Kidney (tissue), 14 donors: ENCODE measurements around the gene ANKRD33. TPM values are rescaled to one million over a fixed set of nuclear protein-coding genes. Genes with fewer than 3 reads are reported as not detected.
A peak's percentile ranks its signal among the peaks of the same experiment; 100 is the strongest.

Experiments
- DNase-seq, 5 donors: peaks; one replicate each; pipeline ENCODE4 v3.0.0-alpha.2; 2013 to 2020
- FAIRE-seq: peaks from 2 replicates; lab custom pipeline; 2012; peaks lifted over from hg19 to GRCh38; lab: Jason Lieb, UNC
- H3K27ac ChIP-seq, 2 donors: one replicate each; pipeline ENCODE4 v1.7.0; 2013; ENCODE audit warnings: low read depth in 2 of 2, low read length in 2 of 2, inconsistent platforms in 1 of 2
- H3K27me3 ChIP-seq: one replicate; pipeline ENCODE4 v1.7.1; 2013; ENCODE audit warnings: low read length, inconsistent platforms; ENCODE audit not compliant: control insufficient read depth, insufficient read depth
- H3K36me3 ChIP-seq, 3 donors: one replicate each; pipeline versions ENCODE4 v1.7.0 to v1.7.1; 2013; ENCODE audit warnings: low read length in 3 of 3, control low read depth in 1 of 3, inconsistent platforms in 1 of 3; ENCODE audit not compliant: insufficient read depth in 3 of 3, control insufficient read depth in 2 of 3
- H3K4me1 ChIP-seq, 3 donors: one replicate each; pipeline versions ENCODE4 v1.7.0 to v1.7.1; 2013; ENCODE audit warnings: low read length in 3 of 3, inconsistent platforms in 1 of 3, low read depth in 1 of 3; ENCODE audit not compliant: control insufficient read depth in 2 of 3, insufficient read depth in 2 of 3
- H3K4me3 ChIP-seq, 3 donors: one replicate each; pipeline versions ENCODE4 v1.7.0 to v1.8.1; 2013; ENCODE audit warnings: low read length in 3 of 3, control low read depth in 1 of 3, inconsistent platforms in 1 of 3
- H3K9ac ChIP-seq, 3 donors: one replicate each; pipeline versions ENCODE4 v1.7.0 to v1.7.1; 2013; ENCODE audit warnings: low read length in 3 of 3, control low read depth in 1 of 3, inconsistent platforms in 1 of 3
- H3K9me3 ChIP-seq, 3 donors: one replicate each; pipeline versions ENCODE4 v1.7.0 to v1.7.1; 2013; ENCODE audit warnings: low read length in 3 of 3, control low read depth in 1 of 3, inconsistent platforms in 1 of 3; ENCODE audit not compliant: control insufficient read depth in 2 of 3, insufficient read depth in 1 of 3
- CTCF ChIP-seq: IDR thresholded peaks from 3 replicates; pipeline ENCODE4 v1.5.1; 2012; ENCODE audit warnings: mild to moderate bottlenecking, moderate library complexity, borderline replicate concordance; ENCODE audit not compliant: insufficient read depth; ENCODE audit errors: extremely low read depth
- intact Hi-C: fragments of 100-400 bp; cut with DNase I; formaldehyde crosslinking; loops from one replicate; pipeline ENCODE4 v1.11.1; 2022
- polyA plus RNA-seq: library from polyadenylated mRNA; stranded (reverse); fragments of 350-450 nt; fragmentation: Illumina TruSeq; extraction: RNeasy Lipid Tissue Mini Kit (QIAGEN cat#74804); gene quantifications from one replicate; pipeline ENCODE4 v1.2.3, GENCODE V29; 2014; ENCODE audit warnings: low read depth, low replicate concordance; ENCODE audit not compliant: insufficient read depth
- total RNA-seq: library from RNA; stranded (reverse); fragmentation: NEBNext Ultra II Directional; extraction: Animal tissue kit (Norgen Biotek cat#: 25700); gene quantifications from one replicate; pipeline ENCODE4 v1.2.1, GENCODE V29; 2021
- donor health status: control.
- donor health status: control.
- donor health status: control.
- donor health status: control.
- donor health status: control.
- donor health status: DM: yes; HTN: yes; CAD: no.
- donor health status: Normal renal cell carcinoma (clear cell type).

The ANKRD33 gene
- total and polyA plus RNA-seq, 2 donors from 2014 or later, result not detected

- H3K36me3 ChIP-seq, result no peaks in the 10 kb centered on the region
- TF ChIP-seq CTCF, result no peak
Observed at GRCh38 chr12:51890133-51890464, 2.2 kb downstream of the ANKRD33 start.

DNA sequence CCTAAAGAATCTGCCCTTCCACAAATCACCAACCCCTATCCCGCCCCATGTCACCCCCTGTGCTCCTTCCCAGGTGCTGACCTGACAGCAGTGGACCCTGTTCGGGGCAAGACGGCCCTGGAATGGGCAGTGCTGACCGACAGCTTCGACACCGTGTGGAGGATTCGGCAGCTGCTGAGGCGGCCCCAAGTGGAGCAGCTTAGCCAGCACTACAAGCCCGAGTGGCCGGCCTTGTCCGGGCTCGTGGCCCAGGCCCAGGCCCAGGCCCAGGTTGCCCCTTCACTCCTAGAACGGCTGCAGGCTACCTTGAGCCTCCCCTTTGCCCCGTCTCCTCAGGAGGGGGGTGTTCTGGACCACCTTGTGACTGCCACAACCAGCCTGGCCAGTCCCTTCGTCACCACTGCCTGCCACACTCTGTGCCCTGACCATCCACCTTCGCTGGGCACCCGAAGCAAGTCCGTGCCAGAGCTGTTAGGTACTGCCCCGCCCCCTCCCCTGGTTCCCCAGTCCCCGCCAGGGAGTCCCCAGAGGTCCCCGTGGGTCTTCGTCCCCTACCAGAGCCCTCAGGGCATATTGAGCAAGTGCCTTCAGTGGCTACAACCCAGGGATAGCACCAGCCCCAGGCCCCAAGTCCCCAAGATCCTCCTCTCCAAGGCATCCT lies 2.7 kb downstream of the ANKRD33 start:
- Histone ChIP-seq H3K27me3 (no peaks in the 10 kb centered on the region), H3K9me3 (no peaks in the 10 kb centered on the region), H3K27ac (no peak overlapping the region), H3K36me3 (no peaks in the 10 kb centered on the region), H3K9ac (no peak overlapping the region), H3K4me1 (peaks cover 0 to 9% (median 6%) of the 10 kb centered on the region in 3 donors), H3K4me3 (no peak overlapping the region)
- no peak for TF ChIP-seq CTCF
- intact Hi-C loops, result loop anchor here (10.0 kb wide), 1 partner anchor 94 kb away; no protein-coding TSS in a partner anchor
- DNase-seq, result no peak
- FAIRE-seq, result no peak

More at GRCh38 chr12:51890133-51890464, 2.2 kb downstream of the ANKRD33 start:
- H3K4me3 ChIP-seq, result no peak overlapping the region
- H3K9ac ChIP-seq, result no peak overlapping the region
- DNase-seq, result no peak
- no peaks in the 10 kb centered on the region for H3K27me3 ChIP-seq
- intact Hi-C loops, result loop anchor here (10.0 kb wide), 1 partner anchor 95 kb away; no protein-coding TSS in a partner anchor
- FAIRE-seq, result no peak
- no peak overlapping the region for H3K27ac ChIP-seq
- H3K4me1 ChIP-seq, result peaks cover 0 to 9% (median 1%) of the 10 kb centered on the region in 3 donors
- no peaks in the 10 kb centered on the region for H3K9me3 ChIP-seq

DNA sequence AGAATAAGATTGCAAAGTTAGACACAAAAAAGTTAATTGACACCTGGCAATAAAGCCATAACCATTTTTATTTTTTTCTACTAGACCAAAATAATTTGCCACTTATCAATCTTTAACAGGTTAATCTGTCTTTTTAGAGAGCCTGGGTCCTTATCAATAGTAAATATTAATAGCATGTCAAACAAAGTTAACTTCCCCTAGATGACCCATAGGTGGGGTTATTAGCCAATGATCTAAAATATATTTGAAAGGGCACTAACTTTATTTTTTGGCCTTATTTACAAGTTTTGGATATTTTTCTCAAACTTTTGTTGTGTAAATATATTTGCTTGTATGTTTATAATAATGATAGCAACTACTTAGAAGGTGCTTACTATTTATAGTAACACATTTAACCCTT lies 3.9 kb downstream of the ANKRD33 start:
- H3K4me3 ChIP-seq, result no peak overlapping the region
- H3K36me3 ChIP-seq, result no peaks in the 10 kb centered on the region
- no peak overlapping the region for H3K9ac ChIP-seq
- H3K9me3 ChIP-seq, result no peaks in the 10 kb centered on the region
- FAIRE-seq (no peak), DNase-seq (no peak)
- no peak overlapping the region for H3K27ac ChIP-seq
- H3K4me1 ChIP-seq, result peaks cover 0 to 7% (median 6%) of the 10 kb centered on the region in 3 donors
- intact Hi-C loops, result loop anchor here (10.0 kb wide), 1 partner anchor 93 kb away; no protein-coding TSS in a partner anchor
- no peaks in the 10 kb centered on the region for H3K27me3 ChIP-seq
- TF ChIP-seq CTCF, result peak; percentile 11
